H1 (cell line): ENCODE measurements around the gene BASP1. TPM values are rescaled to one million over a fixed set of nuclear protein-coding genes. Genes with fewer than 3 reads are reported as not detected.

ENCODE experiments used
- CTCF ChIA-PET: fragments of 300-600 bp; sonication (Branson Sonifier 250); formaldehyde crosslinking; loops from one replicate; lab custom pipeline; 2021; ENCODE audit not compliant: partially characterized antibody; lab: Charles Lee
- POLR2A ChIA-PET: fragments of 300-600 bp; sonication (Branson Sonifier 250); formaldehyde crosslinking; loops from one replicate; lab custom pipeline; 2021; ENCODE audit warnings: inconsistent platforms; ENCODE audit not compliant: partially characterized antibody; lab: Charles Lee
- DNase-seq, 2 experiments: peaks; one replicate each; pipeline versions ENCODE4 v3.0.0 to v3.0.0-alpha.2; 2010 to 2022; ENCODE audit warnings: low spot score in 2 of 2, low read depth in 1 of 2, mixed read lengths in 1 of 2
- FAIRE-seq: peaks from 2 replicates; lab custom pipeline; 2011; peaks lifted over from hg19 to GRCh38; lab: Jason Lieb, UNC
- H2AFZ ChIP-seq: 2 replicates; pipeline ENCODE4 v1.8.1; 2012; ENCODE audit warnings: low read length, inconsistent platforms
- H2AK5ac ChIP-seq: 2 replicates; pipeline ENCODE4 v1.6.1; 2013; ENCODE audit warnings: low read depth, low read length
- H2BK120ac ChIP-seq: replicated peaks from 2 replicates; pipeline ENCODE3; 2013; ENCODE audit warnings: low read depth, low read length, inconsistent platforms
- H2BK12ac ChIP-seq: 2 replicates; pipeline ENCODE4 v1.6.1; 2013; ENCODE audit warnings: low read depth, low read length
- H2BK15ac ChIP-seq: 2 replicates; pipeline ENCODE4 v1.6.1; 2013; ENCODE audit warnings: low read length
- H2BK20ac ChIP-seq: 2 replicates; pipeline ENCODE4 v1.6.1; 2013; ENCODE audit warnings: low read length
- H2BK5ac ChIP-seq: 2 replicates; pipeline ENCODE4 v1.6.1; 2013; ENCODE audit warnings: low read depth, low read length
- H3K14ac ChIP-seq: 2 replicates; pipeline ENCODE4 v1.6.1; 2013; ENCODE audit warnings: inconsistent platforms; ENCODE audit not compliant: insufficient read length
- H3K18ac ChIP-seq: 2 replicates; pipeline ENCODE4 v1.6.1; 2013; ENCODE audit warnings: low read length; ENCODE audit errors: extremely low read depth
- H3K23ac ChIP-seq: 2 replicates; pipeline ENCODE4 v1.6.1; 2013; ENCODE audit warnings: inconsistent platforms; ENCODE audit not compliant: insufficient read length
- H3K23me2 ChIP-seq: 2 replicates; pipeline ENCODE4 v1.6.1; 2013; ENCODE audit warnings: low read depth, low read length
- H3K27ac ChIP-seq: 2 replicates; pipeline ENCODE4 v1.6.1; 2011; ENCODE audit warnings: low read depth, low read length, inconsistent platforms
- H3K27me3 ChIP-seq, 4 experiments: replicated peaks in 1 of 4; 1 replicate in 1 of 4; 2 replicates in 3 of 4; pipeline versions ENCODE4 v1.6.1 to v1.8.1; 2011 to 2013; ENCODE audit warnings: low read length in 3 of 4, mild to moderate bottlenecking in 3 of 4, inconsistent platforms in 2 of 4, mixed read lengths in 2 of 4, moderate library complexity in 1 of 4; ENCODE audit not compliant: control insufficient read depth in 3 of 4, insufficient read depth in 3 of 4; ENCODE audit errors: extremely low read depth in 1 of 4
- H3K36me3 ChIP-seq, 4 experiments: 2 replicates each; pipeline versions ENCODE4 v1.6.1 to v1.8.1; 2011 to 2013; ENCODE audit warnings: mild to moderate bottlenecking in 4 of 4, low read length in 3 of 4, moderate library complexity in 2 of 4, control low read depth in 1 of 4, inconsistent platforms in 1 of 4; ENCODE audit not compliant: insufficient read depth in 4 of 4, control insufficient read depth in 2 of 4
- H3K4ac ChIP-seq: replicated peaks from 2 replicates; pipeline ENCODE3; 2013; ENCODE audit warnings: low read length, low read depth, mixed read lengths, inconsistent platforms; ENCODE audit not compliant: insufficient read length
- H3K4me1 ChIP-seq, 4 experiments: replicated peaks in 1 of 4; 1 replicate in 1 of 4; 2 replicates in 3 of 4; pipeline versions ENCODE4 v1.6.1 to v1.8.1; 2011 to 2013; ENCODE audit warnings: low read length in 3 of 4, inconsistent platforms in 2 of 4, mixed read lengths in 1 of 4; ENCODE audit not compliant: insufficient read depth in 4 of 4, control insufficient read depth in 3 of 4
- H3K4me2 ChIP-seq, 2 experiments: 2 replicates each; pipeline versions ENCODE4 v1.6.1 to v1.8.1; 2011 to 2013; ENCODE audit warnings: low read depth in 2 of 2, low read length in 2 of 2, control low read depth in 1 of 2, inconsistent platforms in 1 of 2, mild to moderate bottlenecking in 1 of 2; ENCODE audit not compliant: insufficient read depth in 1 of 2
- H3K4me3 ChIP-seq, 4 experiments: fragments of 200-600, 300-600 bp in 1 of 4; sonication (generic), shearing (Covaris generic), sonication (Bioruptor Twin) in 1 of 4; 2 replicates each; pipeline versions ENCODE4 v1.5.1 to v1.8.1; 2011 to 2016; ENCODE audit warnings: low read length in 4 of 4, low read depth in 3 of 4, control low read depth in 2 of 4, inconsistent platforms in 2 of 4, mild to moderate bottlenecking in 2 of 4, mixed read lengths in 1 of 4, moderate library complexity in 1 of 4; ENCODE audit not compliant: insufficient read depth in 2 of 4; ENCODE audit errors: extremely low read depth in 1 of 4
- H3K56ac ChIP-seq: replicated peaks from 2 replicates; pipeline ENCODE3; 2013; ENCODE audit warnings: low read depth, mild to moderate bottlenecking, mixed read lengths, low read length, inconsistent platforms; ENCODE audit not compliant: insufficient read length
- H3K79me1 ChIP-seq: 2 replicates; pipeline ENCODE4 v1.6.1; 2013; ENCODE audit warnings: low read depth, low read length, control low read depth
- H3K79me2 ChIP-seq, 2 experiments: 2 replicates each; pipeline versions ENCODE4 v1.6.1 to v1.8.1; 2012 to 2013; ENCODE audit warnings: low read length in 2 of 2, mild to moderate bottlenecking in 2 of 2, inconsistent platforms in 1 of 2; ENCODE audit not compliant: insufficient read depth in 2 of 2, control insufficient read depth in 1 of 2
- H3K9ac ChIP-seq, 4 experiments: replicated peaks in 1 of 4; 1 replicate in 1 of 4; 2 replicates in 3 of 4; pipeline versions ENCODE4 v1.6.1 to v1.8.1; 2011 to 2013; ENCODE audit warnings: low read depth in 3 of 4, low read length in 3 of 4, control low read depth in 2 of 4, mild to moderate bottlenecking in 2 of 4, moderate library complexity in 2 of 4, inconsistent platforms in 1 of 4; ENCODE audit errors: extremely low read depth in 1 of 4
- H3K9me3 ChIP-seq, 2 experiments: 2 replicates each; pipeline versions ENCODE4 v1.6.1 to v1.8.1; 2012 to 2013; ENCODE audit warnings: mild to moderate bottlenecking in 2 of 2, moderate library complexity in 2 of 2, control low read depth in 1 of 2, inconsistent platforms in 1 of 2, low read depth in 1 of 2, low read length in 1 of 2, mixed read lengths in 1 of 2; ENCODE audit not compliant: insufficient read depth in 2 of 2
- H4K20me1 ChIP-seq, 2 experiments: replicated peaks in 1 of 2; 2 replicates each; pipeline versions ENCODE3 to v1.8.1; 2011 to 2013; ENCODE audit warnings: inconsistent platforms in 2 of 2, low read length in 2 of 2, mild to moderate bottlenecking in 1 of 2; ENCODE audit not compliant: insufficient read depth in 2 of 2, control insufficient read depth in 1 of 2
- H4K5ac ChIP-seq: 2 replicates; pipeline ENCODE4 v1.6.1; 2013; ENCODE audit warnings: low read length, low read depth, mixed read lengths, inconsistent platforms; ENCODE audit not compliant: insufficient read length
- H4K8ac ChIP-seq: 2 replicates; pipeline ENCODE4 v1.8.0; 2013; ENCODE audit warnings: mild to moderate bottlenecking, moderate library complexity, low read length, inconsistent platforms; ENCODE audit not compliant: insufficient read depth; ENCODE audit errors: extremely low read depth
- H4K91ac ChIP-seq: replicated peaks from 2 replicates; pipeline ENCODE3; 2013; ENCODE audit warnings: low read length, mixed read lengths, inconsistent platforms; ENCODE audit not compliant: insufficient read length
- HDAC6 ChIP-seq: IDR thresholded peaks from one replicate; pipeline ENCODE4 v1.7.1; 2012; ENCODE audit warnings: low read depth, mild to moderate bottlenecking, inconsistent platforms, low read length, moderate library complexity
- TAF7 ChIP-seq: optimal IDR thresholded peaks from 2 replicates; pipeline ENCODE3; 2011; ENCODE audit warnings: low read depth, mild to moderate bottlenecking, inconsistent platforms, low read length, moderate library complexity, borderline replicate concordance
- WGBS, 2 experiments: shearing (Covaris generic) in 1 of 2; methylation state at CpG; one replicate each; pipeline versions ENCODE4 v1.1.6 to v1.1.7; 2013 to 2015; ENCODE audit warnings: low lambda C conversion rate in 2 of 2, mixed read lengths in 2 of 2, inconsistent platforms in 1 of 2, low coverage in 1 of 2, missing lambda C conversion rate in 1 of 2; ENCODE audit not compliant: insufficient replicate concordance in 2 of 2, insufficient coverage in 1 of 2, insufficient read length in 1 of 2; ENCODE audit errors: extremely low coverage in 1 of 2, missing lambda C conversion rate in 1 of 2; 5-methylcytosine and 5-hydroxymethylcytosine counted together
- polyA plus RNA-seq, 7 experiments: library from polyadenylated mRNA; depleted of rRNA in 3 of 7; stranded (reverse) in 5 of 7; unstranded in 2 of 7; fragments of >200 nt in 5 of 7; fragments of 200-250 nt in 2 of 7; gene quantifications; 1 replicate in 5 of 7; 2 replicates in 1 of 7; 4 replicates in 1 of 7; pipeline versions ENCODE4 v1.2.1 to v1.2.3, GENCODE V29; 2011 to 2013; ENCODE audit warnings: missing spikeins in 2 of 7, mixed read lengths in 2 of 7
- total RNA-seq: library from RNA; stranded (reverse); fragmentation: NEBNext Ultra II Directional; extraction: Animal tissue kit (Norgen Biotek cat#: 25700); gene quantifications from 2 replicates; pipeline ENCODE4 v1.2.1, GENCODE V29; 2021
- TF ChIP-seq, protein P1 (sequence below): IDR thresholded peaks from 2 replicates; pipeline ENCODE4 v1.6.1; 2012; ENCODE audit warnings: inconsistent platforms

Gene BASP1
- total and polyA plus RNA-seq, 2 of the 8 experiments (the other 6 are each of a cell fraction or from before 2014, with no cell fraction given): 95.2 to 104 TPM

DNA sequence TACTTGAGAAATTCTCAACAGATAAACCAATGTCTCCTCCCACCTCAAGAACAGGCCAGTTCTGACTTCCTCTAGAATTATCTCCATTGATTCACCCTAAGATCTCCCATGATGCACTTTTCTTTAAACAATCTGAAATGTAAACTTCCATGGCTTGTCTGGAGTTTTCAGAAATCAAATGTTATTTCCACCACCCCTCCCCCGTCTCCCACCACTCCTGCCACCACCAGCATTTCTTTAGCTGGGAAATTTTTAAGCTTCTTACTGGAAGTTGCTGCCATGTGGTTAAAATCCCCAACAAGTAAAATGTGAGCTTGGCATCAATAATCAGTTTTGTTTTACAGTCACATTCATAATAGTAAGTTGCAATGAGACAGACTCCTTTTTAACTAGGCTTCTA is 32.8 kb upstream of the BASP1 start:
- H3K14ac ChIP-seq: no peak overlapping the region
- WGBS, 2 experiments: 85% methylated on average over 1 of the region's 1 CpG; no CpG with 5 or more reads in 1 of the 2 experiments
- H3K4me2 ChIP-seq: no peak overlapping the region
- H4K91ac ChIP-seq: no peak overlapping the region
- no peak overlapping the region for H3K18ac ChIP-seq
- ChIA-PET CTCF (interaction anchor here (1.0 to 1.8 kb wide), 6 partner anchors 18 to 325 kb away, joined by 3 to 6 read pairs (median 4); no protein-coding TSS in a partner anchor), POLR2A (no interaction called here)
- no peaks in the 10 kb centered on the region for H3K9me3 ChIP-seq
- no peak overlapping the region for H3K4ac ChIP-seq
- no peak overlapping the region for H3K23ac ChIP-seq
- no peak overlapping the region for H2BK12ac ChIP-seq
- no peak overlapping the region for H2BK20ac ChIP-seq
- DNase-seq: no peak
- H3K56ac ChIP-seq: no peak overlapping the region
- no peak overlapping the region for H4K5ac ChIP-seq
- H3K4me3 ChIP-seq: no peak overlapping the region
- H2BK5ac ChIP-seq: no peak overlapping the region
- H2BK120ac ChIP-seq: no peak overlapping the region
- H3K23me2 ChIP-seq: no peaks in the 10 kb centered on the region
- H3K9ac ChIP-seq: no peak overlapping the region
- no peak for FAIRE-seq
- peaks cover 0 to 5% (median 0%) of the 10 kb centered on the region in 4 experiments; a peak in 1 of 7 replicates for H3K4me1 ChIP-seq
- H3K27me3 ChIP-seq: no peaks in the 10 kb centered on the region
- H3K79me2 ChIP-seq: no peaks in the 10 kb centered on the region
- no peaks in the 10 kb centered on the region for H4K20me1 ChIP-seq
- H2AFZ ChIP-seq: no peak overlapping the region
- no peak overlapping the region for H2BK15ac ChIP-seq
- no peak overlapping the region for H2AK5ac ChIP-seq
- H3K36me3 ChIP-seq: no peaks in the 10 kb centered on the region
- H3K79me1 ChIP-seq: no peaks in the 10 kb centered on the region
- H4K8ac ChIP-seq: no peak overlapping the region
- H3K27ac ChIP-seq: no peak overlapping the region
- TF ChIP-seq, protein P1, sequence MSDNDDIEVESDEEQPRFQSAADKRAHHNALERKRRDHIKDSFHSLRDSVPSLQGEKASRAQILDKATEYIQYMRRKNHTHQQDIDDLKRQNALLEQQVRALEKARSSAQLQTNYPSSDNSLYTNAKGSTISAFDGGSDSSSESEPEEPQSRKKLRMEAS: no peak
- TF ChIP-seq TAF7 (no peak), HDAC6 (no peak)
